Measurements from ENCODE around the gene PRKN.

GRCh38 chr6:161407115-161407514, 1320.5 kb downstream of the PRKN start:
- TF ChIP-seq CTCF (IDR thresholded peaks at IDR 0.05) (no peak), POLR2A (IDR thresholded peaks at IDR 0.05) (no peak)
